Neural crest cell (in vitro differentiated cells): Measurements from ENCODE around the gene FBXW2. TPM values are rescaled to one million over a fixed set of nuclear protein-coding genes. Genes with fewer than 3 reads are reported as not detected.

ENCODE experiments used
- DNase-seq: peaks from one replicate; pipeline ENCODE4 v3.0.0; 2021; ENCODE audit warnings: low read depth, mixed read lengths, low spot score
- H3K27ac Mint-ChIP-seq: one replicate; pipeline ENCODE4 v1.8.0; 2021; ENCODE audit warnings: mild to moderate bottlenecking, mixed read lengths; ENCODE audit not compliant: unreplicated experiment
- H3K27me3 Mint-ChIP-seq: 2 replicates; pipeline ENCODE4 v1.8.0; 2021; ENCODE audit warnings: low read depth, mild to moderate bottlenecking, mixed read lengths
- H3K36me3 Mint-ChIP-seq: 2 replicates; pipeline ENCODE4 v1.8.0; 2021; ENCODE audit warnings: low read depth, mild to moderate bottlenecking, mixed read lengths
- H3K4me1 Mint-ChIP-seq: 2 replicates; pipeline ENCODE4 v1.8.0; 2021; ENCODE audit warnings: mixed read lengths
- H3K4me3 Mint-ChIP-seq: one replicate; pipeline ENCODE4 v1.8.0; 2021; ENCODE audit warnings: mild to moderate bottlenecking, mixed read lengths
- H3K9me3 Mint-ChIP-seq: 2 replicates; pipeline ENCODE4 v1.8.0; 2021; ENCODE audit warnings: mixed read lengths
- CTCF ChIP-seq: fragments of 200-600 bp; sonication (generic); conservative IDR thresholded peaks from 2 replicates; pipeline ENCODE4 v1.5.0; 2021; ENCODE audit warnings: antibody characterized with exemption, mild to moderate bottlenecking
- total RNA-seq: library from RNA; stranded (reverse); gene quantifications from 2 replicates; pipeline ENCODE4 v1.2.1, GENCODE V29; 2021

The FBXW2 gene
- total RNA-seq, 1 donor from 2014 or later, result 63.3 TPM

- TF ChIP-seq CTCF, result no peak
- Mint-ChIP-seq H3K27ac (peak within 1 kb of the TSS; percentile 97), H3K4me1 (peaks cover 48% of the 10 kb centered on the region), H3K9me3 (no peaks in the 10 kb centered on the region), H3K4me3 (peak within 1 kb of the TSS; percentile 87), H3K36me3 (no peaks in the 10 kb centered on the region), H3K27me3 (no peaks in the 10 kb centered on the region)
- peak; percentile 96 for DNase-seq
These were observed 78.9 kb downstream of the FBXW2 start, which contains the start of gene MEGF9 for GRCh38 chr9:120714088-120714845. Gene MEGF9 (minus strand): TSS chr9:120714470. CDS start chr9:120714358, 112 bp downstream.

GRCh38 chr9:120713257-120714087 lies 79.7 kb downstream of the FBXW2 start:
- H3K4me1 Mint-ChIP-seq, result peaks cover 48% of the 10 kb centered on the region
- H3K27me3 Mint-ChIP-seq, result no peaks in the 10 kb centered on the region
- H3K36me3 Mint-ChIP-seq, result no peaks in the 10 kb centered on the region
- no peaks in the 10 kb centered on the region for H3K9me3 Mint-ChIP-seq
- H3K27ac Mint-ChIP-seq, result peak overlapping the region; percentile 10
- peak; percentile 14 for DNase-seq
- H3K4me3 Mint-ChIP-seq, result peak overlapping the region; percentile 87
- peak; percentile 32 for TF ChIP-seq CTCF

- peaks cover 48% of the 10 kb centered on the region for H3K4me1 Mint-ChIP-seq
- peak overlapping the region; percentile 87 for H3K4me3 Mint-ChIP-seq
These were observed 80.6 kb downstream of the FBXW2 start for GRCh38 chr9:120712539-120713031.

DNA sequence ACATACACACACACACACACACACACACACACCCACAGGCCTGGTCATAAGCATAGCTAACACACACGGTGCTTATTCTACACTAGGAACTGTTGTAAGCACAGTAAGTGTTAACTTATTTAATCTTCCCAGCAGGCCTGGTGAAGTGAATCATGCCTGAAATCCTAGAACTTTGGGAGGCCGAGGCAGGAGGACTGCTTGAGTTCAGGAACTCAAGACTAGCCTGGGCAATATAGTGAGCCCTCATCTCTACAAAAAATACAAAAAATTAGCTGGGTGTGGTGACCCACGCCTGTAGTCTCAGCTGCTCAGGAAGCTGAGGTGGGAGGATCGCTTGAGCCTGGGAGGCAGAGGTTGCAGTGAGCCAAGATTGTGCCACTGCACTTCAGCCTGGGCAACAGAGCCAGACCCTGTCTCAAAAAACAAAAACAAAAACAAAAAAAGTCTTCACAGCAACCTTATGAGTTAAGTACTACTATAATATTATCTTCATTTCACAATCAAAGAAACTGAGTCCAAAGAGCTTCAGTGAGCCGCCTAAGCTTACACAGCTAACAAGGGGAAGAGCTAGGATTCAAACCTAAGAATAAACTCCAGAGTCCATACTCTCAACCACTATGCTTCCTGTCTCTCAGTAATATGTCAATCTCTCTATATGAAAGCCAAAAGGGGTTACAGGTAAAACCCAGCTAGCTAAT lies 81.2 kb downstream of the FBXW2 start:
- H3K4me3 Mint-ChIP-seq, result peak overlapping the region; percentile 87
- DNase-seq, result no peak
- TF ChIP-seq CTCF, result no peak
- H3K4me1 Mint-ChIP-seq, result peaks cover 54% of the 10 kb centered on the region
- H3K36me3 Mint-ChIP-seq, result no peaks in the 10 kb centered on the region
- no peak overlapping the region for H3K27ac Mint-ChIP-seq
- no peaks in the 10 kb centered on the region for H3K9me3 Mint-ChIP-seq
- no peaks in the 10 kb centered on the region for H3K27me3 Mint-ChIP-seq

More at GRCh38 chr9:120712539-120713031, 80.6 kb downstream of the FBXW2 start:
- no peak for DNase-seq
- TF ChIP-seq CTCF, result no peak
- no peaks in the 10 kb centered on the region for H3K9me3 Mint-ChIP-seq
- no peaks in the 10 kb centered on the region for H3K27me3 Mint-ChIP-seq
- H3K36me3 Mint-ChIP-seq, result no peaks in the 10 kb centered on the region
- no peak overlapping the region for H3K27ac Mint-ChIP-seq

GRCh38 chr9:120711354-120711753 lies 81.9 kb downstream of the FBXW2 start:
- Mint-ChIP-seq H3K36me3 (no peaks in the 10 kb centered on the region), H3K4me3 (peak overlapping the region; percentile 87), H3K9me3 (no peaks in the 10 kb centered on the region), H3K4me1 (peaks cover 51% of the 10 kb centered on the region), H3K27ac (no peak overlapping the region), H3K27me3 (no peaks in the 10 kb centered on the region)
- no peak for DNase-seq
- TF ChIP-seq CTCF, result no peak
